ENCODE results near the gene GABRG3.

The GABRG3 gene

DNA sequence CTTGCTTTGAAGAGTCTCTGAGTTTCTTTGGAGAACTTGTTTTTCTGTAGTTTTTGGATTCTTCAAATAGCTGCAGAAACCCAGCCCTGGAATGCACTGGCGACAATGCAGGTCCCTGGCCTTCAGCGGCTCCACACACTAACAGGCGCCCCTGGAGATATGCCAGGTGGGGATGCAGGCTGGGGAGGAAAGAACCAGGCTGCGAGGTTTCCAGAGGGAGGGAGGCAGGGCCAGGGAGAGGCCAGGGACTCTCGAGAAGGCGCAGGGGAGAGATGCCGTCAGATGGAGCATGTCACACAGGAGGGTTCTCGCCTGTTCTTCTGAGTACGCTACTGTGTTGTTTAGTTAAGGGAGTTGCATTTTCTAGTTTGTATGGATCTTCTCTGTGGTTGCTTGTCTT is 283.1 kb downstream of the GABRG3 start:
- no peak for DNase-seq

- DNase-seq: no peak
Measured at GRCh38 chr15:27254801-27255200, 283.8 kb downstream of the GABRG3 start.

DNA sequence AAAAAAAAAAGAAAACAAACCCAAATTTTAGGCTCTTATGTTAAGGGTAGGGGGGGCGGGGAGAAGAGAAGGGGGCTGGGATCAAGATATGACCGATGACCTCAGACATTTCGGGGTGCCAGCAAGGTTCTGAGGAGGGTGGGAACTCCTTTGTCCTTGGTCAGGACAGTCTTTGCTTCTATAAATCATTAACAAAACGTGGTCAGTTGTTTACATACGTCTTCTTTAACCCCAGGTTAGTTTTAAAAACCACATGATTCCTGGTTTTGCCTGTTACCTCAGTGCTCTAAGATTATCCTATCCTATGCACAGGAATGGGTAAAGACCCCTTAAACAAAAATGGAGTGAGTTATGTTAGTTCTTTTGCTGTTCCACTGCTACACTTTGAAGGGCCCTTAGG is 285.5 kb downstream of the GABRG3 start:
- DNase-seq: no peak

DNA sequence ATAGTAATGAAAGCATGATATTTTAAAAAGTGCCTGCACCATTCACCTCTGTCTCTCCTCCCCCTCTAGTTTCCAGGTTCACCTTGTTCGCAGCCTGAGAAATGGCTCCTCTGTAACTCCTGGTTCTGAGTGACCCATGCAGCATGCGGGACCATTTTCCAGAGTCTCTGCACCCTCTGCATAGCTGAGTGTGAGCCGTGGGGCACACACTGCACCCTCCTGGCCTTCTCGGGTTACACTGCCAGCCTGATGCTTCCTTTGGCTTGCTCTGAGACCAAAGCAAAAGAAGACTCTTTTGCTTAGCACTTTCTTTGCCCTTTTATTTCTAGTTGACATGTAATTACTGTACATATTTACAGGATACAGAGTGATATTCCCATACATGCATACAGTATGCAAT is 287.3 kb downstream of the GABRG3 start:
- DNase-seq: no peak

DNA sequence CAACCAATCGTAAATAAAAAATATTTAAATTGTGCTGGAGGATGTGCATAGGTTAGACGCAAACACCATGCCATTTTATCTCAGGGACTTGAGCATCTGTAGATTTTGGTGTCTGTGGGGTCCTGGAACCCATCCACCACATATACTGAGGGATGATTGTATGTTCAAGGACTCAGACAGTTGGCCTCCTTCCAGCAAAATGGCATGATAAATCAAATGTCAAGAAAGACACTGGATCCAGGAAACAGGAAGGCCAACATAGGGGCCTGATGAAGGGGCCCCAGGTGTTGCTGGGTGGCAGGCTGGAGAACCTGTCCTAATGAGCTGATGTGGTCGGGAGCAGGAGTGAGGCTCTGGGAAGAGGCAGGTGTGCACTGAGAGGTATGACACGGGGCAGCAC is 289.5 kb downstream of the GABRG3 start:
- no peak for DNase-seq

GRCh38 chr15:27268923-27269322 is 297.9 kb downstream of the GABRG3 start:
- no peak for DNase-seq

DNA sequence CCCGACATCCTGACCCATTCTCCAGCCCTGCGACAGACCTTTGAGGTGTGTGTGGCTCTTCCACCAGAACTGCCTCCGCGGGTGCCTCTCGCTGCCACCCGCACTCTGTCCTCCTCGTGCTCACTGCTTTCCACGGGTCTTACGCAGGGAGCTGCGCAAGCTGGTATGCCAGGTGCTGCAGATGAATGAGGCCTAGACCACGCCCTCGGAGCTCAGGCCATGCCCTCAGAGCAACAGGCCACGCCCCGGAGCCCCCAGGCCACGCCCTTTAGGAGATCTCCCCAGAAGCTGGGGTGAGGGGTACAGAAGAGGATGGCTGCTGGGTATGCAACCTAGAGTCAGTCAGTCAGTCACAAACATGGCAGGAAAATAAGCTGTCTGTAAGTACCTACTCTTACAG is 300.3 kb downstream of the GABRG3 start:
- peak; percentile 85 for DNase-seq

DNA sequence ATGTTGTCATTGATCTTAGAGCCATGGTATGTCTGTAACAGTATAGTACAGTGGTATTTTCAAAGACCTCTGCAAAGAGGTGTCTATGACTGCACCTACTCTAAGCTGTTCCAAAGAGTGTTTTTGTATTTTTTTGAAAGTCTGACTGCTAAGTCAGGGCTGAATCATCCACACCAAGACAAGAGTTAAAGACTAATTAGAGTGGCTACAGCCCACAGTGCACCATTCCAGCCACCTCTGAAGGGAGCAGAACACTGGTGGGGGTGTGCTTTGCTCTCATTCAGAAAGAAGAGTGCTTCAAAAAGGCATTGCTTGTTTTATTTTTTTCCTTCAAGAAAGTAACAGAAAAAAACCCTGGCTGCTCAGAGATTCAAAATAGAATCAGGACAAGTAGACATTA is 301.4 kb downstream of the GABRG3 start:
- no peak for DNase-seq

GRCh38 chr15:27273506-27273905 is 302.5 kb downstream of the GABRG3 start:
- no peak for DNase-seq

GRCh38 chr15:27278761-27279160 is 307.8 kb downstream of the GABRG3 start:
- DNase-seq: peak; percentile 13

DNA sequence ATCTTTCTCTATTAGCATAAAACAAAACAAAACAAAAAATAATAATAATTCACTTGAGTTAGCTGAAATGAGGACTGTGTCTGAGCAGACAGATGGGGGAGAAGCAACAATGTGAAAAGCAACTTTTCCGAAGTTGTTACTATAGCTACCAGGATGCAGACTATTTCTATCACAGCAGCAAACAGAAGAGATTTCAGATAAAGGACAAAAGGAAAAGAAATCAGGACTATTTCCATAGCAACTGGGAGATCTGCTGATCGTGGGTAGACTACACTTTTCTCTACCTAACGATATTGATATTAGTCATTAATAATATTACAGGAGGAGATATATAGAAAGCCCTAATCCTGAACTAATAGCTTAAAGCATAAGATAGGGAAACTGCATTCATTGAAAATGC is 321.7 kb downstream of the GABRG3 start:
- no peak for DNase-seq

- DNase-seq: no peak
Measured at GRCh38 chr15:27293607-27294006, 322.6 kb downstream of the GABRG3 start.

DNA sequence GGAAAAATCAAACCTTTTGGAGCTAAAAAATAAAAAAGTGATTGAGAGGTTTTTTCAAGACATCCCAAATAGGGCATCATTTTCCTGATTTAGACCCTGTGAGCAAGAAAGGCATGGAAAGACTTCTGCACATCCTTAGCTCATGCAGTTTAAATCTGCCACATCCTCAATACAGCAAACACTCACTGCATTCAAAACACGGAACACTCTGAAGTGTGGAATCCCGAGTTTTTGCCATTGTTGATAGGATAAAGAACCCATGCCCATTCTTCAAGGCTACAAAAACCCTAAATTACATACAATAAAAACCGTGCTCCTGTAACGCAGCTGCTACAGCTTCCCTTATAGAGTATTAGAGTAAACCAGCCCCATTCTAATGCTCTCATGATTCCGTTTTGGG is 346.8 kb downstream of the GABRG3 start:
- DNase-seq: no peak

DNA sequence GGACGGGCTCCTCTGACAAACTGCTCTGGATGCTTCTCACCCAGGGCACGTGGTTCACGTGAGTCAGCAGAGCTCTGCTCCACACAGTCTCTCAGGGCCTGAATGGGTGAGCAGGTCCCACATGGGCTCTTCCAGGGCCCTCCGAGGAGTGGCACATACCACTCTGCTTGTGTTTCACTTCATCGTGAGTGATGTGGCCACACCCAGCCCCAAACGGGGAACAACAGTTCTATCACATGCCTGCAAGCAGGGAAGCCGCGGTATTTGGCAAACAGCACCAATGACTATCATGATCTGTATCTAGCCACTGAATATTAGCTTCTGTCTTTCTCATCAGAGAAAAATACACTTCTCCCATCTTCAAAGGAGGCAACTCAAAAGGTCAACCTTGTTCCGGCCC is 352.8 kb downstream of the GABRG3 start:
- no peak for DNase-seq

DNA sequence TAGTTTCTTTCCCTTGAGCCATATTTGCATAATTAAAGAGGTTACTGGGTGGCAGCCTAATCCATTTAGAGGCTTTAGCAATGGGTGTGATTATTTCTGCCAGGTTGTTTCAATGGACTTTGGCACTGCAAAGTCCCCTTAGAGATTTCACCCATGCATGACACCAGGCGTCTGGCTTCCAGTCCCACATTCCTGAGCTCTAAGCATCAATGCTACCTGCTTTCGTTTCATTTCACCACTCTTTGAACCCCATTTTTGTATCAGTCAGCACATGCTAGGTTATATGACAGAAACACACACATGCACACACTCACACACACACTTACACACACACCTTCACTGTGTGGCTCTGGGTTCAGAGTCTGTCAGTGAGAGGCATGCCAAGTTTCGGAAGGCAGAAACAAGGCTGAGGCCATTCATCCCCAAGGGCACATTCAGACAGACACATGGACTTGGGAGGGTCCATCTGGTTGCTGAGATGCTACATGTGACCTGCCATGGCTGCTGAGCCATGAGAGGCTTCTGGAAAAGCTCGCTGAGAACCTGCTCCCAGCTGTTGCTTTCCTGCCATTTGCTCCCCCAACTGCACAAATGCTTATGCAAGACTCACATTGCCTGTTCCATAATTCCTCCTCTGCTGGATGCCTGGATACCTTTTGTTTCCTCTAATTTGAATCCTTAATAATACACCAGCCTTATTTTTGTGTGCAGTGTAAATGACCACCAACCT is 354.1 kb downstream of the GABRG3 start:
- DNase-seq: peak; percentile 44

DNA sequence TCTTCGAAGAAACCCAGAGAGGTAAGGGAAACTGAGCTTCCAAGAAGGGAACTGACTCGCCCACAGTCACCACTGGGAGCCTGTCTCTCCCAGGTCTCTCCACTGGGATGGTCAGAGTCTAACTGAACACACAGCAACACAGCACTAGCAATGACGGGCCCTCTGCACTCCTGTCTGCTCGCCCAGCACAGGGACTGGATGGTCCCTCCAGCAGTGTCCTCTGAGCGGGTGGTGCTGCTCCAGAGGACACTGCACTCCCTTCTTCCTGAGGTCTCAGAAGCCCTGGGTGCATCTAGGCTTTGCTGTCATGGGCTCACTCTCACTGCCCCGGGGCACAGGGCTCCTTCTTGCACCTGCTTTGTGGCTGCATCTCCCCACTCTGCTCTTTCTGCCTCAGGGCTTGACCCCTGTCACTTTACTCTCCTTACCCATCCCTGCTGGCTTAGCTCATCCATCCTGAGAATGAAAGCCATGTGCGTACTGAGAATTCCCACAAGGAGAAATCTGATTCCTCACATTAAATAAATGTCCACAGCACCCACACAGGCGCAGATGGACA is 356.6 kb downstream of the GABRG3 start:
- no peak for DNase-seq

DNA sequence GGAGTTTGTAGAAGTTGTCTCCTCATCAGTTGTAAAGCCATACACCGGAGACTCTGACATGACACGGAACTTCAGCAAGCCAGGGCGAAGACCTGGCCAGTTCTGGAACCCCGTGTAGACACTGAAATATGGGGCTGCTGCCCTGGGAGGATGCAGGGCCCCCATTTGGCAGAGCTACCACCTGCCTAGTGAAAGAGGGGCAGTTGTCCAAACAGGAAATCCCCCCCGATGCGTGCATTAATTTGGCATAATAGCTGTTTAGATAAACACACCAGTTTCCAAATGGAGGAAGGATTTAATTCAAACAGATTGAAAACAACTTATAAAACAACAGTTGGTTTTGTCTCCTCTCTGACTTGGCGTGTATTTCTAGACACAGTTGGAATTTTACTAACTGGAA is 357.2 kb downstream of the GABRG3 start:
- DNase-seq: no peak

DNA sequence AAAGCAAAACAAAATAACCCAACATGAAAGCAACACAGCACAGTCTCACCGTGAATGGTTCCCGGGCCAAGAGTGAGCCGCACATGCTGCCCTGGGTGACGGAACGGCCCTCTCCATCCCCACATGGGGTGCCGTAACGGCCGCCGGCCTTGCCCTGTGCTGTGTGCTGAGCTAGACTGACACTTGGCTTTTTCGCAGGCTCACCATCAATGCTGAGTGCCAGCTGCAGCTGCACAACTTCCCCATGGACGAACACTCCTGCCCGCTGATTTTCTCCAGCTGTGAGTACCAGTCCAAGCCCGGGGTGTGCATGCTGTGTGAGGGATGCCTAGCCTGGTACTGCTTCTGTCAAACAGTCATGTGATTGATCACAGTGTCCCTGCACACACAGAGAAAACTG is 357.6 kb downstream of the GABRG3 start:
- DNase-seq: no peak

- DNase-seq: no peak
Measured at GRCh38 chr15:27330326-27330725, 359.3 kb downstream of the GABRG3 start.

- no peak for DNase-seq
Measured at GRCh38 chr15:27336676-27337075, 365.7 kb downstream of the GABRG3 start.

- DNase-seq: no peak
Measured at GRCh38 chr15:27339138-27339537, 368.2 kb downstream of the GABRG3 start.

DNA sequence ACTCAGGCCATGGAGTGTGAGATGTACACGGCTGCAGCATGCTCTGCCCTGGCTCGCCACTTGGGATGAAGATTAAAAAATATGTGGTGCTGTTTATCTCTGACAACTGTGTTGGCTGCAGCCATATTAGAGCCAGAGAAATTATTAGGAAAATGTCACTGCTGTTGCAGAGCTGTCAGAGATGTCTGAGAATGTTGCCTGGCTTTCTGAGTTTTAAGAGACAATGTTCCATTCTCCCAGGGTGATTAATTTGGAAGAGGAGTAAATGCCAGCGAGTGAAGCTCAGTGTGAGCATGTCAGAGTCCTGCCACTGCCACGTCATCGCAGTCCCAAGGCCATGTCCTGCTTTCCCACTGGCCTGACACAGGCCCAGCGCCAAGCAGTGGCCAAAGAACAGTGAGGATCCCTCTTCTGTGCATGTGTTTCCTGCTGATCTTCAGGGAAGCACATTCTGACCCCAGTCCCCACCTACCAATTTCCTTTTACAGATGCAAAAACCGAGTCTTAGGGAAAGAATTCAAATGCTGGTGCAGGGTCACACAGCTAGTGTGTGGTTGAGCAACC is 370.9 kb downstream of the GABRG3 start:
- no peak for DNase-seq

GRCh38 chr15:27342991-27343390 is 372.0 kb downstream of the GABRG3 start:
- DNase-seq: no peak

DNA sequence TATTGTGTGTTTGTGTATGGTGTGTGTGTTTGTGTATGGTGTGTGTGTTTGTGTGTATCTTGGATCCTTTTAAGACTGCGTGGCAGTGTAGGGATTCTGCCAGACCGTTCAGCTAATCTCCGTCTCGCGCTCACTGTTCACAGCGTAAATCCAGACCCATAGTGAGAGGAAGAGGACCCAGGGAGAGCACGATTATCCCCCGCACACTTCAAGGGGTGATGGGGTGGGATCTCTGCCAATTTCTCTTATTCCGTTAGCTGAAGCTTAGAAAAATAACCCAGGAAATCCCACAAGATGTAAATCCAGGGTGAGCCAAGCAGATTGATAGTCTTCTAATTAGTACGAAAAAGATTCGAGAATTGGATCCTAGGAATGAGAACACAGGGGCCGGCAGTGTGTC is 381.2 kb downstream of the GABRG3 start:
- DNase-seq: no peak

DNA sequence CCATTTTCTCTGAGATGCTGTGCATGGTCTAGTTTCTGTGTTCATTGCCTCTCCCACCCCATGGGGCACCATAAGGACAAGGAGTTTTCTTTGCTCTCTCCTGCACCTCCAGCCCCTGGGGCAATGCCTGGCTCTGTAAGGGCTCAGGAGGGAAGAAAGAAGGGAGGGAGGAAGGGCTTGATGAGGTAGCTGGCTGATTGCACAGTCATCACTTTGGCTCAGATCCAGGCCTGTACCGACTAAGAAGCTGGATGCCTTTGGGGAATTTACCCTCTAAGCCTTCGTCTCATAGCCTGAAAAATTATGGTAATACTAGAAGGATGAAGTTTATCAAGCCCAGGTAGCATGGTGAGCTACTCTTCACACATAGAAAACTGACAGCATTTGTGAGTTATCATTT is 382.9 kb downstream of the GABRG3 start:
- DNase-seq: peak; percentile 15

All from DMS79 (cell line).